Hepatocyte (in vitro differentiated cells): ENCODE results near the gene RASA3. TPM values are rescaled to one million over a fixed set of nuclear protein-coding genes. Genes with fewer than 3 reads are reported as not detected.
"Not testable (repeated sequence)": the region's sequence is repeated elsewhere in the genome, so short reads cannot be mapped to it uniquely, and the experiment has no call there.

Experiments used
- DNase-seq: peaks from one replicate; pipeline ENCODE4 v3.0.0-alpha.2; 2016; ENCODE audit warnings: low spot score
- H2AFZ ChIP-seq: fragments of 200-600 bp; sonication (generic); 2 replicates; pipeline ENCODE4 v1.6.0; 2016; ENCODE audit warnings: antibody characterized with exemption, mild to moderate bottlenecking
- H3K27ac ChIP-seq: fragments of 200-600 bp; sonication (generic); 2 replicates; pipeline ENCODE4 v1.5.1; 2016; ENCODE audit warnings: mild to moderate bottlenecking
- H3K27me3 ChIP-seq: fragments of 200-600 bp; sonication (generic); 2 replicates; pipeline ENCODE4 v1.6.1; 2016
- H3K36me3 ChIP-seq: fragments of 200-600 bp; sonication (generic); replicated peaks from 2 replicates; pipeline ENCODE4 v1.5.1; 2016; ENCODE audit warnings: low read depth; ENCODE audit not compliant: insufficient read depth
- H3K4me1 ChIP-seq: fragments of 200-600 bp; sonication (generic); 2 replicates; pipeline ENCODE4 v1.5.1; 2016; ENCODE audit warnings: mild to moderate bottlenecking, moderate library complexity; ENCODE audit not compliant: insufficient read depth
- H3K4me2 ChIP-seq: fragments of 200-600 bp; sonication (generic); 2 replicates; pipeline ENCODE4 v1.6.0; 2016
- H3K4me3 ChIP-seq: fragments of 200-600 bp; sonication (generic); 2 replicates; pipeline ENCODE4 v1.5.1; 2016; ENCODE audit warnings: mild to moderate bottlenecking
- H3K79me2 ChIP-seq: fragments of 200-600 bp; sonication (generic); 2 replicates; pipeline ENCODE4 v1.6.0; 2017; ENCODE audit warnings: mild to moderate bottlenecking
- H3K9me2 ChIP-seq: fragments of 200-600 bp; sonication (generic); replicated peaks from 2 replicates; pipeline ENCODE4 v1.6.0; 2017; ENCODE audit warnings: mild to moderate bottlenecking; ENCODE audit not compliant: insufficient read depth
- H3K9me3 ChIP-seq: fragments of 200-600 bp; sonication (generic); 2 replicates; pipeline ENCODE4 v1.5.1; 2016; ENCODE audit warnings: low read depth, mild to moderate bottlenecking
- H4K20me1 ChIP-seq: fragments of 200-600 bp; sonication (generic); 2 replicates; pipeline ENCODE4 v1.6.0; 2016; ENCODE audit warnings: mild to moderate bottlenecking; ENCODE audit not compliant: insufficient read depth, poor library complexity, severe bottlenecking
- CTCF ChIP-seq: fragments of 200-600 bp; sonication (generic); IDR thresholded peaks from 2 replicates; pipeline ENCODE4 v1.5.1; 2016; ENCODE audit warnings: antibody characterized with exemption, mild to moderate bottlenecking; ENCODE audit not compliant: poor library complexity
- EZH2 ChIP-seq: fragments of 200-600 bp; sonication (generic); IDR thresholded peaks from 2 replicates; pipeline ENCODE4 v1.6.1; 2016; ENCODE audit warnings: antibody characterized with exemption, mild to moderate bottlenecking, borderline replicate concordance
- EZH2phosphoT487 ChIP-seq: fragments of 200-600 bp; sonication (generic); IDR thresholded peaks from one replicate; pipeline ENCODE4 v1.6.1; 2018; ENCODE audit warnings: antibody characterized with exemption, mild to moderate bottlenecking, low read depth, moderate library complexity; ENCODE audit not compliant: unreplicated experiment, severe bottlenecking
- WGBS: methylation state at CpG from one replicate; pipeline ENCODE4 v1.1.6; 2016; ENCODE audit warnings: low lambda C conversion rate; ENCODE audit errors: missing lambda C conversion rate; 5-methylcytosine and 5-hydroxymethylcytosine counted together
- polyA plus RNA-seq: library from polyadenylated mRNA; unstranded; fragments of >200 nt; fragmentation: Nextera tagmentation; extraction: Ambion mirVana; gene quantifications from 2 replicates; pipeline ENCODE4 v1.2.1, GENCODE V29; 2016
- total RNA-seq: library from RNA; depleted of rRNA; stranded (reverse); fragments of >200 nt; gene quantifications from 2 replicates; pipeline ENCODE4 v1.2.3, GENCODE V29; 2014

Gene RASA3
- total and polyA plus RNA-seq, 2 experiments from 2014 or later, result 5.6 to 6.1 TPM

GRCh38 chr13:114112826-114113322, 19.5 kb downstream of the RASA3 start:
- Histone ChIP-seq H3K36me3 (no peaks in the 10 kb centered on the region), H3K9me3 (no peaks in the 10 kb centered on the region), H3K27me3 (no peaks in the 10 kb centered on the region), H4K20me1 (no peaks in the 10 kb centered on the region), H3K4me2 (peak overlapping the region; percentile 61), H3K4me1 (peaks cover 20% of the 10 kb centered on the region), H2AFZ (no peak overlapping the region), H3K27ac (peak overlapping the region; percentile 85), H3K79me2 (peaks cover 16% of the 10 kb centered on the region), H3K9me2 (no peaks in the 10 kb centered on the region), H3K4me3 (no peak overlapping the region)
- WGBS, result 56% methylated on average over 12 of the region's 12 CpGs
- no peak for DNase-seq
- TF ChIP-seq EZH2phosphoT487, result no peak
- TF ChIP-seq EZH2, result no peak
- TF ChIP-seq CTCF, result no peak

DNA sequence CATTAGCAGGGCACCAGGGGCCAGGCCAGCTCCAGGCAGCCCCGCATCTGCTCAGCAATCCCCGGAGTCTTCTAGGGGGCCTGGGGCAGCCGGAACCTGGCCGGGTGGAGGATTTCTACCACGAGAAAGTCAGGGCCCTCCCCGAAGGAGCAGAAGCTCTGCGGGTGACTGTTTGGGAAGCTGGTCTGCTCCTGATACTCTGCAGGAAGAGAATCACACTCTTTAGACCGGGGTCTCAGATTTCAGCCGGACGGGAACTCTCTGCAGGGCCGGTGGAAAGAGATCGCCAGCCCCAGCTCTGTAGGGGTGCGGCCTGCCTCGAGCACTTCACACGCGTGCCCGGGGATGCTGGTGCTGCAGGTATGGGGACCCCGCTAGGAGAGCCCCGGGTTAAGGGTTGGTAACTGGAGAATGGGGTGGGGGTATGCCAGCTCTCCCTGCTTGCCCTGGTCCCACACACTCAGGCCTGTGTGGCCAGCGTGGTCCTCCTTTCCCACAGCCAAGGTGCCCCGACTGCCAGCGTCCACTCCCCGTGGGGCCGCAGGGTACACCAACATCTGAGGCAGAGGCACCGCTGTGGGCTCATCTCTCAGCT, 20.1 kb downstream of the RASA3 start:
- no peak overlapping the region for H2AFZ ChIP-seq
- H3K4me2 ChIP-seq, result peak overlapping the region; percentile 61
- no peaks in the 10 kb centered on the region for H3K36me3 ChIP-seq
- peaks cover 16% of the 10 kb centered on the region for H3K79me2 ChIP-seq
- 42% methylated on average over 25 of the region's 25 CpGs for WGBS
- TF ChIP-seq CTCF, result no peak
- no peak for TF ChIP-seq EZH2
- no peak for TF ChIP-seq EZH2phosphoT487
- no peaks in the 10 kb centered on the region for H3K27me3 ChIP-seq
- no peaks in the 10 kb centered on the region for H4K20me1 ChIP-seq
- H3K4me1 ChIP-seq, result peaks cover 19% of the 10 kb centered on the region
- peak overlapping the region; percentile 85 for H3K27ac ChIP-seq
- H3K9me3 ChIP-seq, result no peaks in the 10 kb centered on the region
- H3K4me3 ChIP-seq, result no peak overlapping the region
- no peaks in the 10 kb centered on the region for H3K9me2 ChIP-seq
- no peak for DNase-seq

DNA sequence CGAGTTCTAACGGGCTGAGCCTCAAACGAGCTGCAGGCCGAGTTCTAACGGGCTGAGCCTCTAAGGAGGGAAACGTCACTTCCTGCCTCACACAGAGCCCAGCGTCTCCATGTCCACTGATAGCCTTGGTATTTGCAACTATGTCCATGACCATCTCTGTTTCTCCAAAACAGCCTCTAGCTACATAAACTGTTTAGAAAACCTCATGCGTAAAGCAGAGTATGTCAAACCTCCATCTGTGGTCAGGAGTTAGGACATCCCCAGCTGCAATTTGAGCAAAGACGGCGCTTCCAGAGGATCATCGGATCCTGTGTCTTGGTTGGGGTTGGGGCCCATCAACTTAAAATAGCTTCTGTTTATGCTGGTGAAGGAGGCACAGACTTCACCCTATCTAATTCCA, 20.8 kb downstream of the RASA3 start:
- H3K27ac ChIP-seq, result peak overlapping the region; percentile 85
- H4K20me1 ChIP-seq, result no peaks in the 10 kb centered on the region
- H3K4me3 ChIP-seq, result no peak overlapping the region
- no peaks in the 10 kb centered on the region for H3K36me3 ChIP-seq
- peaks cover 19% of the 10 kb centered on the region for H3K4me1 ChIP-seq
- 43% methylated on average over 11 of the region's 11 CpGs for WGBS
- H3K4me2 ChIP-seq, result peak overlapping the region; percentile 61
- H3K9me2 ChIP-seq, result no peaks in the 10 kb centered on the region
- no peak overlapping the region for H2AFZ ChIP-seq
- peaks cover 16% of the 10 kb centered on the region for H3K79me2 ChIP-seq
- no peaks in the 10 kb centered on the region for H3K9me3 ChIP-seq
- DNase-seq, result no peak
- TF ChIP-seq EZH2 (no peak), EZH2phosphoT487 (no peak), CTCF (no peak)
- no peaks in the 10 kb centered on the region for H3K27me3 ChIP-seq

GRCh38 chr13:114110830-114111189, 21.6 kb downstream of the RASA3 start:
- not testable (repeated sequence) for H3K9me3 ChIP-seq, H3K27ac ChIP-seq, H3K4me3 ChIP-seq, H2AFZ ChIP-seq, H3K9me2 ChIP-seq, DNase-seq, H3K4me2 ChIP-seq, H3K36me3 ChIP-seq, H4K20me1 ChIP-seq, H3K27me3 ChIP-seq
- H3K4me1 ChIP-seq, result peaks cover 18% of the 10 kb centered on the region
- H3K79me2 ChIP-seq, result peaks cover 16% of the 10 kb centered on the region
- 62% methylated on average over 15 of the region's 18 CpGs for WGBS
